ENCODE measurements around the gene SCGB1D1.

DNA sequence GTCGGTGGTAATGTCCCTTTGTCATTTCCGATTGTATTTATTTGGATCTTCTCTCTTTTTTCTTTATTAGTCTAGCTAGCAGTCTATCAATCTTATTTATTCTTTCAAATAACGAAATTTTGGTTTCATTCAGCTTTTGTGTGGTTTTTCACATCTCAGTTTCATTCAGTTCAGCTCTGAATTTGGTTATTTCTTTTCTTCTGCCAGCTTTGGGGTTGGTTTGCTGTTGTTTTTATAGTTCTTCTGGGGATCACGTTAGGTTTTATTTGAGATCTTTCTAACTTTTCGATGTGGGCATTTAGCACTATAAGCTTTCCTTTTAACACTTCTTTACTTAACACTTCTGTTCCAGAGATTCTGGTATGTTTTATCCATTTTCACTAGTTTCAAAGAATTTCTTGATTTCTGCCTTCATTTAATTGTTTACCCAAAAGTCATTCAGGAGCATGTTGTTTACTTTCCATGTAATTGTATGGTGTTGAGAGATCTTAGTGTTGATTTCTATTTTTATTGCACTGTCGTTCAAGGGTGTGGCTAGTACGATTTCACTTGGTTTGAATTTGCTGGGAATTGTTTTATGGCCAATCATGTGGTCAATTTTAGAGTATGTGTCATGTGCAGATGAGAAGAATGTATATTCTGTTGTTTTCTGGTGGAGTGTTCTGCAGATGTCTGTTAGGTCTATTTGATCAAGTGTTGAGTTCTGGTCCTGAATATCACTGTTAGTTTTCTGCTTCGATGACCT, 7.7 kb upstream of the SCGB1D1 start:
- TF ChIP-seq, protein P1, sequence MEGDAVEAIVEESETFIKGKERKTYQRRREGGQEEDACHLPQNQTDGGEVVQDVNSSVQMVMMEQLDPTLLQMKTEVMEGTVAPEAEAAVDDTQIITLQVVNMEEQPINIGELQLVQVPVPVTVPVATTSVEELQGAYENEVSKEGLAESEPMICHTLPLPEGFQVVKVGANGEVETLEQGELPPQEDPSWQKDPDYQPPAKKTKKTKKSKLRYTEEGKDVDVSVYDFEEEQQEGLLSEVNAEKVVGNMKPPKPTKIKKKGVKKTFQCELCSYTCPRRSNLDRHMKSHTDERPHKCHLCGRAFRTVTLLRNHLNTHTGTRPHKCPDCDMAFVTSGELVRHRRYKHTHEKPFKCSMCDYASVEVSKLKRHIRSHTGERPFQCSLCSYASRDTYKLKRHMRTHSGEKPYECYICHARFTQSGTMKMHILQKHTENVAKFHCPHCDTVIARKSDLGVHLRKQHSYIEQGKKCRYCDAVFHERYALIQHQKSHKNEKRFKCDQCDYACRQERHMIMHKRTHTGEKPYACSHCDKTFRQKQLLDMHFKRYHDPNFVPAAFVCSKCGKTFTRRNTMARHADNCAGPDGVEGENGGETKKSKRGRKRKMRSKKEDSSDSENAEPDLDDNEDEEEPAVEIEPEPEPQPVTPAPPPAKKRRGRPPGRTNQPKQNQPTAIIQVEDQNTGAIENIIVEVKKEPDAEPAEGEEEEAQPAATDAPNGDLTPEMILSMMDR (IDR thresholded peaks at IDR 0.05), result no peak
- no peak for TF ChIP-seq POLR2A (IDR thresholded peaks at IDR 0.05)
